DMS153 treated with DMSO at 0.1 percent for 48 hours (cell line): ENCODE results near the gene SARS2.

Source experiments
- DNase-seq: peaks from one replicate; lab custom pipeline; 2025; ENCODE audit not compliant: unreplicated experiment; lab: John Stamatoyannopoulos, UW

The SARS2 gene

GRCh38 chr19:38867171-38867780, 63.3 kb downstream of the SARS2 start:
- DNase-seq, result no peak
